ENCODE data around the gene TRAPPC3L. TPM values are rescaled to one million over a fixed set of nuclear protein-coding genes. Genes with fewer than 3 reads are reported as not detected.

Gene TRAPPC3L
- total and polyA plus RNA-seq, 5 experiments from 2014 or later: not detected

GRCh38 chr6:116472706-116473105, 72.8 kb downstream of the TRAPPC3L start:
- DNase-seq: no peak
- POLR2A ChIA-PET: no interaction called here
- Mint-ChIP-seq H3K36me3 (no peaks in the 10 kb centered on the region), H3K27me3 (peaks cover 0 to 3% (median 0%) of the 10 kb centered on the region in 5 donors), H3K4me1 (peaks cover 9 to 31% (median 22%) of the 10 kb centered on the region in 4 donors), H3K4me3 (no peak overlapping the region), H3K9me3 (no peaks in the 10 kb centered on the region), H3K27ac (no peak overlapping the region)
- ATAC-seq: no peak

- Mint-ChIP-seq H3K36me3 (no peaks in the 10 kb centered on the region), H3K9me3 (no peaks in the 10 kb centered on the region)
- POLR2A ChIA-PET: no interaction called here
Measured at GRCh38 chr6:116471531-116471930, 74.0 kb downstream of the TRAPPC3L start.

GRCh38 chr6:116468293-116468692, 77.2 kb downstream of the TRAPPC3L start:
- Mint-ChIP-seq H3K4me1 (peaks cover 0 to 37% (median under 1%) of the 10 kb centered on the region in 4 donors), H3K27ac (no peak overlapping the region), H3K9me3 (no peaks in the 10 kb centered on the region), H3K4me3 (no peak overlapping the region), H3K27me3 (peaks cover 0 to 9% (median 4%) of the 10 kb centered on the region in 5 donors), H3K36me3 (no peaks in the 10 kb centered on the region)
- DNase-seq (no peak), ATAC-seq (no peak)
- POLR2A ChIA-PET: no interaction called here

More at GRCh38 chr6:116471531-116471930, 74.0 kb downstream of the TRAPPC3L start:
- H3K27ac Mint-ChIP-seq: no peak overlapping the region
- H3K4me1 Mint-ChIP-seq: peaks cover 9 to 36% (median 19%) of the 10 kb centered on the region in 4 donors
- no peak for ATAC-seq
- peaks cover 0 to 3% (median 0%) of the 10 kb centered on the region in 5 donors for H3K27me3 Mint-ChIP-seq
- DNase-seq: no peak
- H3K4me3 Mint-ChIP-seq: no peak overlapping the region

GRCh38 chr6:116467514-116467913, 78.0 kb downstream of the TRAPPC3L start:
- ATAC-seq: no peak
- Mint-ChIP-seq H3K36me3 (no peaks in the 10 kb centered on the region), H3K9me3 (no peaks in the 10 kb centered on the region), H3K27me3 (peaks cover 0 to 16% (median 8%) of the 10 kb centered on the region in 5 donors), H3K27ac (peak overlapping the region in 1 of 10 donors; percentile 27), H3K4me3 (no peak overlapping the region), H3K4me1 (peaks cover 0 to 45% (median 3%) of the 10 kb centered on the region in 4 donors)
- POLR2A ChIA-PET: no interaction called here
- DNase-seq: no peak

- POLR2A ChIA-PET: no interaction called here
- no peaks in the 10 kb centered on the region for H3K36me3 Mint-ChIP-seq
- DNase-seq (no peak), ATAC-seq (no peak)
- H3K4me3 Mint-ChIP-seq: no peak overlapping the region
- H3K27ac Mint-ChIP-seq: peak overlapping the region in 3 of 10 donors; percentile 27 to 43 (median 30)
- H3K4me1 Mint-ChIP-seq: peaks cover 0 to 46% (median 3%) of the 10 kb centered on the region in 4 donors
- no peaks in the 10 kb centered on the region for H3K9me3 Mint-ChIP-seq
- H3K27me3 Mint-ChIP-seq: peaks cover 0 to 18% (median 9%) of the 10 kb centered on the region in 5 donors
Measured at GRCh38 chr6:116467096-116467495, 78.4 kb downstream of the TRAPPC3L start.

- no peak for DNase-seq
- Mint-ChIP-seq H3K4me3 (peak overlapping the region in 1 of 10 donors; percentile 36), H3K36me3 (no peaks in the 10 kb centered on the region), H3K27me3 (peaks cover 9 to 28% (median 16%) of the 10 kb centered on the region in 5 donors), H3K4me1 (peaks cover 4 to 58% (median 13%) of the 10 kb centered on the region in 4 donors), H3K27ac (peak overlapping the region in 3 of 10 donors; percentile 21 to 66 (median 63)), H3K9me3 (no peaks in the 10 kb centered on the region)
- no peak for ATAC-seq
- POLR2A ChIA-PET: no interaction called here
Measured at GRCh38 chr6:116465246-116465645, 80.2 kb downstream of the TRAPPC3L start.

GRCh38 chr6:116463301-116463700, 82.2 kb downstream of the TRAPPC3L start:
- Mint-ChIP-seq H3K27me3 (peaks cover 9 to 36% (median 17%) of the 10 kb centered on the region in 5 donors), H3K27ac (no peak overlapping the region), H3K36me3 (no peaks in the 10 kb centered on the region), H3K9me3 (no peaks in the 10 kb centered on the region), H3K4me1 (peaks cover 4 to 58% (median 13%) of the 10 kb centered on the region in 4 donors), H3K4me3 (peak overlapping the region in 2 of 10 donors; percentile 83 to 85)
- POLR2A ChIA-PET: no interaction called here
- DNase-seq (no peak), ATAC-seq (no peak)

GRCh38 chr6:116461932-116462885, 83.3 kb downstream of the TRAPPC3L start:
- Mint-ChIP-seq H3K27ac (peak overlapping the region in 6 of 10 donors; percentile 10 to 87 (median 60)), H3K36me3 (no peaks in the 10 kb centered on the region), H3K4me3 (peak overlapping the region; percentile 67 to 88 (median 82)), H3K4me1 (peaks cover 4 to 50% (median 13%) of the 10 kb centered on the region in 4 donors), H3K27me3 (peaks cover 9 to 36% (median 16%) of the 10 kb centered on the region in 5 donors), H3K9me3 (no peaks in the 10 kb centered on the region)
- DNase-seq: peak; percentile 22 to 70 (median 46)
- ATAC-seq: peak; percentile 93
- POLR2A ChIA-PET: interaction anchor here (2.3 kb wide), 1 partner anchor 183 kb away, joined by 11 read pairs; the partner anchor contains the start of gene TSPYL1

GRCh38 chr6:116461331-116461931, 84.1 kb downstream of the TRAPPC3L start, which contains the start of gene CALHM6:
CALHM6 (plus strand) TSS chr6:116461375; CDS start chr6:116461930, 555 bp downstream.
- peaks cover 4 to 42% (median 13%) of the 10 kb centered on the region in 4 donors for H3K4me1 Mint-ChIP-seq
- POLR2A ChIA-PET: interaction anchor here (2.3 kb wide), 1 partner anchor 182 kb away, joined by 11 read pairs; the partner anchor contains the start of gene TSPYL1

GRCh38 chr6:116459927-116460326, 85.6 kb downstream of the TRAPPC3L start:
- no peaks in the 10 kb centered on the region for H3K36me3 Mint-ChIP-seq
- POLR2A ChIA-PET: no interaction called here
- no peak for ATAC-seq
- H3K27me3 Mint-ChIP-seq: peaks cover 9 to 32% (median 18%) of the 10 kb centered on the region in 5 donors
- H3K4me1 Mint-ChIP-seq: peaks cover 4 to 32% (median 13%) of the 10 kb centered on the region in 4 donors
- DNase-seq: no peak
- peak overlapping the region in 1 of 10 donors; percentile 1 for H3K4me3 Mint-ChIP-seq
- no peak overlapping the region for H3K27ac Mint-ChIP-seq
- no peaks in the 10 kb centered on the region for H3K9me3 Mint-ChIP-seq

More at GRCh38 chr6:116461331-116461931, 84.1 kb downstream of the TRAPPC3L start, which contains the start of gene CALHM6:
- H3K27ac Mint-ChIP-seq: peak within 1 kb of the TSS in 8 of 10 donors; percentile 10 to 87 (median 52)
- no peak for ATAC-seq
- peaks cover 9 to 36% (median 16%) of the 10 kb centered on the region in 5 donors for H3K27me3 Mint-ChIP-seq
- no peaks in the 10 kb centered on the region for H3K36me3 Mint-ChIP-seq
- peak within 1 kb of the TSS; percentile 67 to 88 (median 82) for H3K4me3 Mint-ChIP-seq
- H3K9me3 Mint-ChIP-seq: no peaks in the 10 kb centered on the region
- DNase-seq: peak in 1 of 10 donors; percentile 0

- Mint-ChIP-seq H3K4me1 (peaks cover 4 to 20% (median 12%) of the 10 kb centered on the region in 4 donors), H3K27me3 (peaks cover 13 to 27% (median 22%) of the 10 kb centered on the region in 5 donors), H3K4me3 (no peak overlapping the region), H3K27ac (peak overlapping the region in 1 of 10 donors; percentile 48), H3K9me3 (no peaks in the 10 kb centered on the region), H3K36me3 (no peaks in the 10 kb centered on the region)
- no peak for ATAC-seq
- DNase-seq: no peak
- POLR2A ChIA-PET: no interaction called here
Measured at GRCh38 chr6:116458264-116458663, 87.2 kb downstream of the TRAPPC3L start.

GRCh38 chr6:116456927-116457326, 88.6 kb downstream of the TRAPPC3L start:
- DNase-seq (no peak), ATAC-seq (no peak)
- Mint-ChIP-seq H3K4me3 (no peak overlapping the region), H3K9me3 (no peaks in the 10 kb centered on the region), H3K27ac (no peak overlapping the region), H3K4me1 (peaks cover 3 to 15% (median 10%) of the 10 kb centered on the region in 4 donors), H3K27me3 (peaks cover 8 to 27% (median 18%) of the 10 kb centered on the region in 5 donors), H3K36me3 (peaks cover 0 to 2% (median 0%) of the 10 kb centered on the region in 3 donors)
- POLR2A ChIA-PET: no interaction called here
